C4-2B (cell line): Measurements from ENCODE around the gene NADK2.

ENCODE experiments used
- ZFX ChIP-seq: fragments of 450-650 bp; IDR thresholded peaks from 2 replicates; pipeline ENCODE4 v1.6.1; 2017
- TF ChIP-seq, protein P1 (sequence below): fragments of 450-650 bp; conservative IDR thresholded peaks from 2 replicates; pipeline ENCODE4 v1.5.1; 2017; ENCODE audit warnings: mild to moderate bottlenecking

GRCh38 chr5:36215910-36216309, 25.8 kb downstream of the NADK2 start:
- TF ChIP-seq, protein P1, sequence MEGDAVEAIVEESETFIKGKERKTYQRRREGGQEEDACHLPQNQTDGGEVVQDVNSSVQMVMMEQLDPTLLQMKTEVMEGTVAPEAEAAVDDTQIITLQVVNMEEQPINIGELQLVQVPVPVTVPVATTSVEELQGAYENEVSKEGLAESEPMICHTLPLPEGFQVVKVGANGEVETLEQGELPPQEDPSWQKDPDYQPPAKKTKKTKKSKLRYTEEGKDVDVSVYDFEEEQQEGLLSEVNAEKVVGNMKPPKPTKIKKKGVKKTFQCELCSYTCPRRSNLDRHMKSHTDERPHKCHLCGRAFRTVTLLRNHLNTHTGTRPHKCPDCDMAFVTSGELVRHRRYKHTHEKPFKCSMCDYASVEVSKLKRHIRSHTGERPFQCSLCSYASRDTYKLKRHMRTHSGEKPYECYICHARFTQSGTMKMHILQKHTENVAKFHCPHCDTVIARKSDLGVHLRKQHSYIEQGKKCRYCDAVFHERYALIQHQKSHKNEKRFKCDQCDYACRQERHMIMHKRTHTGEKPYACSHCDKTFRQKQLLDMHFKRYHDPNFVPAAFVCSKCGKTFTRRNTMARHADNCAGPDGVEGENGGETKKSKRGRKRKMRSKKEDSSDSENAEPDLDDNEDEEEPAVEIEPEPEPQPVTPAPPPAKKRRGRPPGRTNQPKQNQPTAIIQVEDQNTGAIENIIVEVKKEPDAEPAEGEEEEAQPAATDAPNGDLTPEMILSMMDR: no peak
- no peak for TF ChIP-seq ZFX
